Smooth muscle cell (in vitro differentiated cells): ENCODE results near the gene RPL18. TPM values are rescaled to one million over a fixed set of nuclear protein-coding genes. Genes with fewer than 3 reads are reported as not detected.

Experiments
- DNase-seq: peaks from one replicate; lab custom pipeline; 2025; ENCODE audit not compliant: unreplicated experiment; lab: John Stamatoyannopoulos, UW
- H2AFZ ChIP-seq: fragments of 200-600 bp; sonication (generic); 2 replicates; pipeline ENCODE4 v1.6.0; 2016; ENCODE audit warnings: antibody characterized with exemption, low read depth, mild to moderate bottlenecking
- H3F3A ChIP-seq: fragments of 200-600 bp; sonication (generic); 2 replicates; pipeline ENCODE4 v1.6.0; 2017; ENCODE audit warnings: antibody characterized with exemption, low read depth
- H3K27ac ChIP-seq: fragments of 200-600 bp; sonication (generic); 2 replicates; pipeline ENCODE4 v1.5.1; 2016; ENCODE audit warnings: low read depth, mild to moderate bottlenecking
- H3K27me3 ChIP-seq: fragments of 200-600 bp; sonication (generic); 2 replicates; pipeline ENCODE4 v1.6.1; 2016; ENCODE audit warnings: low read depth, mild to moderate bottlenecking
- H3K36me3 ChIP-seq: fragments of 200-600 bp; sonication (generic); 2 replicates; pipeline ENCODE4 v1.5.1; 2016; ENCODE audit warnings: low read depth
- H3K4me1 ChIP-seq: fragments of 200-600 bp; sonication (generic); 2 replicates; pipeline ENCODE4 v1.5.1; 2016; ENCODE audit warnings: low read depth
- H3K4me2 ChIP-seq: fragments of 200-600 bp; sonication (generic); 2 replicates; pipeline ENCODE4 v1.6.0; 2016; ENCODE audit warnings: mild to moderate bottlenecking
- H3K4me3 ChIP-seq: fragments of 200-600 bp; sonication (generic); 2 replicates; pipeline ENCODE4 v1.5.1; 2016; ENCODE audit warnings: mild to moderate bottlenecking
- H3K79me2 ChIP-seq: fragments of 200-600 bp; sonication (generic); 2 replicates; pipeline ENCODE4 v1.6.0; 2016; ENCODE audit warnings: low read depth, mild to moderate bottlenecking
- H3K9ac ChIP-seq: fragments of 200-600 bp; sonication (generic); 2 replicates; pipeline ENCODE4 v1.6.0; 2016; ENCODE audit warnings: low read depth
- H3K9me3 ChIP-seq: fragments of 200-600 bp; sonication (generic); replicated peaks from 2 replicates; pipeline ENCODE4 v1.5.1; 2016; ENCODE audit warnings: low read depth
- H4K20me1 ChIP-seq: fragments of 200-600 bp; sonication (generic); 2 replicates; pipeline ENCODE4 v1.6.0; 2016; ENCODE audit warnings: low read depth
- CTCF ChIP-seq: fragments of 200-600 bp; sonication (generic); IDR thresholded peaks from 2 replicates; pipeline ENCODE4 v1.5.1; 2017; ENCODE audit warnings: borderline replicate concordance, mild to moderate bottlenecking, antibody characterized with exemption; ENCODE audit not compliant: insufficient read depth, poor library complexity, severe bottlenecking
- WGBS: methylation state at CpG from one replicate; pipeline ENCODE4 v1.1.7; 2016; ENCODE audit warnings: low lambda C conversion rate; 5-methylcytosine and 5-hydroxymethylcytosine counted together
- polyA plus RNA-seq: library from polyadenylated mRNA; unstranded; fragments of >200 nt; fragmentation: Nextera tagmentation; extraction: Ambion mirVana; gene quantifications from 2 replicates; pipeline ENCODE4 v1.2.1, GENCODE V29; 2016
- total RNA-seq: library from RNA; depleted of rRNA; stranded (reverse); fragments of >200 nt; gene quantifications from 2 replicates; pipeline ENCODE4 v1.2.3, GENCODE V29; 2014

Gene RPL18
- total and polyA plus RNA-seq, 2 experiments from 2014 or later: 666 to 1,519 TPM

GRCh38 chr19:48569814-48570213 lies 49.2 kb downstream of the RPL18 start:
- H2AFZ ChIP-seq: no peak overlapping the region
- H3K27ac ChIP-seq: peak overlapping the region; percentile 38
- peaks cover 28% of the 10 kb centered on the region for H3F3A ChIP-seq
- H3K4me1 ChIP-seq: peaks cover 8% of the 10 kb centered on the region
- TF ChIP-seq CTCF: no peak
- H3K9ac ChIP-seq: no peak overlapping the region
- no peak overlapping the region for H3K4me2 ChIP-seq
- no peaks in the 10 kb centered on the region for H3K36me3 ChIP-seq
- 27% methylated on average over 11 of the region's 11 CpGs for WGBS
- no peaks in the 10 kb centered on the region for H3K79me2 ChIP-seq
- no peak overlapping the region for H3K4me3 ChIP-seq
- H3K27me3 ChIP-seq: no peaks in the 10 kb centered on the region
- no peaks in the 10 kb centered on the region for H4K20me1 ChIP-seq
- no peak for DNase-seq
- H3K9me3 ChIP-seq: no peaks in the 10 kb centered on the region

GRCh38 chr19:48568345-48568886 lies 50.6 kb downstream of the RPL18 start:
- Histone ChIP-seq H3K27me3 (no peaks in the 10 kb centered on the region), H3K9ac (peak overlapping the region; percentile 55), H2AFZ (peak overlapping the region; percentile 84), H4K20me1 (no peaks in the 10 kb centered on the region), H3K4me1 (peaks cover 7% of the 10 kb centered on the region), H3K79me2 (no peaks in the 10 kb centered on the region), H3K4me3 (no peak overlapping the region), H3F3A (peaks cover 29% of the 10 kb centered on the region), H3K9me3 (no peaks in the 10 kb centered on the region), H3K27ac (peak overlapping the region; percentile 91), H3K4me2 (peak overlapping the region; percentile 69), H3K36me3 (no peaks in the 10 kb centered on the region)
- DNase-seq: peak; percentile 54
- TF ChIP-seq CTCF: no peak
- 3% methylated on average over 18 of the region's 19 CpGs for WGBS

Other genes with a start within 250 kb of the RPL18 start
- 203 and 239 TPM in 2 replicates for gene KDELR1, start 227.6 kb downstream of the RPL18 start, total RNA-seq
- 296 and 315 TPM in 2 replicates for gene KDELR1, start 227.6 kb downstream of the RPL18 start, polyA plus RNA-seq
- 3.5 and 4.0 TPM in 2 replicates for gene GRIN2D, start 225.5 kb downstream of the RPL18 start, total RNA-seq
- 10.7 and 12.7 TPM in 2 replicates for gene GRIN2D, start 225.5 kb downstream of the RPL18 start, polyA plus RNA-seq
- gene GRWD1, start 173.2 kb downstream of the RPL18 start, total RNA-seq: 11.7 and 22.1 TPM in 2 replicates
- gene GRWD1, start 173.2 kb downstream of the RPL18 start, polyA plus RNA-seq: 23.6 and 25.7 TPM in 2 replicates
- 1.2 and 1.8 TPM in 2 replicates for gene KCNJ14, start 163.6 kb downstream of the RPL18 start, total RNA-seq
- 1.7 and 2.0 TPM in 2 replicates for gene KCNJ14, start 163.6 kb downstream of the RPL18 start, polyA plus RNA-seq
- 44.5 and 49.7 TPM in 2 replicates for gene CYTH2, start 149.8 kb downstream of the RPL18 start, total RNA-seq
- gene CYTH2, start 149.8 kb downstream of the RPL18 start, polyA plus RNA-seq: 62.1 and 95.0 TPM in 2 replicates
- 1.1 and 3.1 TPM in 2 replicates for gene LMTK3, start 107.3 kb downstream of the RPL18 start, total RNA-seq
- gene LMTK3, start 107.3 kb downstream of the RPL18 start, polyA plus RNA-seq: 0.66 and 1.8 TPM in 2 replicates
- 1.7 TPM in 1 of 2 replicates, not detected in the other for gene SULT2B1, start 67.0 kb downstream of the RPL18 start, total RNA-seq
- gene SULT2B1, start 67.0 kb downstream of the RPL18 start, polyA plus RNA-seq: 0.13 and 2.3 TPM in 2 replicates
- gene SPACA4, start 12.4 kb downstream of the RPL18 start, total RNA-seq: not detected in 2 replicates
- 0.43 TPM in 1 of 2 replicates, not detected in the other for gene SPACA4, start 12.4 kb downstream of the RPL18 start, polyA plus RNA-seq
- 0.49 and 0.72 TPM in 2 replicates for gene FAM83E, start 4.1 kb downstream of the RPL18 start, total RNA-seq
- 0.49 and 2.0 TPM in 2 replicates for gene FAM83E, start 4.1 kb downstream of the RPL18 start, polyA plus RNA-seq
- gene SPHK2, start 328 bp upstream of the RPL18 start, total RNA-seq: 4.0 and 8.2 TPM in 2 replicates
- 9.3 and 13.8 TPM in 2 replicates for gene SPHK2, start 328 bp upstream of the RPL18 start, polyA plus RNA-seq
- 3.5 and 4.5 TPM in 2 replicates for gene DBP, start 18.2 kb upstream of the RPL18 start, total RNA-seq
- gene DBP, start 18.2 kb upstream of the RPL18 start, polyA plus RNA-seq: 6.9 and 11.3 TPM in 2 replicates
- 0.09 and 1.7 TPM in 2 replicates for gene CA11, start 27.0 kb upstream of the RPL18 start, total RNA-seq
- gene CA11, start 27.0 kb upstream of the RPL18 start, polyA plus RNA-seq: 6.9 and 9.5 TPM in 2 replicates
- gene NTN5, start 53.8 kb upstream of the RPL18 start, total RNA-seq: not detected in 2 replicates
- gene NTN5, start 53.8 kb upstream of the RPL18 start, polyA plus RNA-seq: 0.22 TPM in 1 of 2 replicates, not detected in the other
- 0.27 and 1.1 TPM in 2 replicates for gene FUT2, start 76.8 kb upstream of the RPL18 start, total RNA-seq
- 0.18 and 0.54 TPM in 2 replicates for gene FUT2, start 76.8 kb upstream of the RPL18 start, polyA plus RNA-seq
- 0.22 and 0.58 TPM in 2 replicates for gene MAMSTR, start 100.5 kb upstream of the RPL18 start, total RNA-seq
- gene MAMSTR, start 100.5 kb upstream of the RPL18 start, polyA plus RNA-seq: 3.2 and 3.9 TPM in 2 replicates
- gene RASIP1, start 121.4 kb upstream of the RPL18 start, total RNA-seq: 0.27 and 0.81 TPM in 2 replicates
- 2.7 and 3.5 TPM in 2 replicates for gene RASIP1, start 121.4 kb upstream of the RPL18 start, polyA plus RNA-seq
- gene IZUMO1, start 127.7 kb upstream of the RPL18 start, total RNA-seq: 0.45 TPM in 1 of 2 replicates, not detected in the other
- not detected in 2 replicates for gene IZUMO1, start 127.7 kb upstream of the RPL18 start, polyA plus RNA-seq
- gene FUT1, start 133.5 kb upstream of the RPL18 start, total RNA-seq: 0.58 TPM in 2 replicates
- gene FUT1, start 133.5 kb upstream of the RPL18 start, polyA plus RNA-seq: 0.51 and 1.8 TPM in 2 replicates
- not detected in 2 replicates for gene FGF21, start 136.3 kb upstream of the RPL18 start, total RNA-seq
- not detected in 2 replicates for gene FGF21, start 136.3 kb upstream of the RPL18 start, polyA plus RNA-seq
- gene BCAT2, start 191.9 kb upstream of the RPL18 start, total RNA-seq: 11.8 and 24.9 TPM in 2 replicates
- gene BCAT2, start 191.9 kb upstream of the RPL18 start, polyA plus RNA-seq: 30.9 and 45.4 TPM in 2 replicates
- gene HSD17B14, start 217.3 kb upstream of the RPL18 start, total RNA-seq: 14.8 and 19.3 TPM in 2 replicates
- gene HSD17B14, start 217.3 kb upstream of the RPL18 start, polyA plus RNA-seq: 16.4 and 16.9 TPM in 2 replicates
- 2.6 and 4.4 TPM in 2 replicates for gene PLEKHA4, start 249.4 kb upstream of the RPL18 start, total RNA-seq
- 32.6 and 39.2 TPM in 2 replicates for gene PLEKHA4, start 249.4 kb upstream of the RPL18 start, polyA plus RNA-seq